ENCODE results near the gene ACAA2.

DNA sequence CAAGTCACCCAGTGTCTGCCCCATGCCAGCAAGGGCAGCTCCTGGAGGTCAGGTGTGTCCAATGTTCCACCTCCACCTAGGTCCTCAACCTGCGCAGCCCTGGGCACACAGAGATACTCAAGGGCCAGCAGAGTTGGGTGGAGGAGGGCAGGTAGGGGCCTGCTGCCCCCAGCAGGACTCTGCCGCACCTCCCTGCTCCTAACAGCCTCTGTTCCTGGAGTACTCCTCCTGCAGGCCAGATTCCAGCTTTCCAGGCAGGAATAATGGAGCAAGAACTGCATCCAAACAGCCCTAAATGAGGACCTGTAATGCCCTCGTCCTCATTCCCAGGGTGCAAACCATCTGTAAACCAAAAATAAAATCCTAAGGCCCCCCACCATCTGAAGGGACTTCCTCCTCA is 44.4 kb upstream of the ACAA2 start:
- TF ChIP-seq, protein P1, sequence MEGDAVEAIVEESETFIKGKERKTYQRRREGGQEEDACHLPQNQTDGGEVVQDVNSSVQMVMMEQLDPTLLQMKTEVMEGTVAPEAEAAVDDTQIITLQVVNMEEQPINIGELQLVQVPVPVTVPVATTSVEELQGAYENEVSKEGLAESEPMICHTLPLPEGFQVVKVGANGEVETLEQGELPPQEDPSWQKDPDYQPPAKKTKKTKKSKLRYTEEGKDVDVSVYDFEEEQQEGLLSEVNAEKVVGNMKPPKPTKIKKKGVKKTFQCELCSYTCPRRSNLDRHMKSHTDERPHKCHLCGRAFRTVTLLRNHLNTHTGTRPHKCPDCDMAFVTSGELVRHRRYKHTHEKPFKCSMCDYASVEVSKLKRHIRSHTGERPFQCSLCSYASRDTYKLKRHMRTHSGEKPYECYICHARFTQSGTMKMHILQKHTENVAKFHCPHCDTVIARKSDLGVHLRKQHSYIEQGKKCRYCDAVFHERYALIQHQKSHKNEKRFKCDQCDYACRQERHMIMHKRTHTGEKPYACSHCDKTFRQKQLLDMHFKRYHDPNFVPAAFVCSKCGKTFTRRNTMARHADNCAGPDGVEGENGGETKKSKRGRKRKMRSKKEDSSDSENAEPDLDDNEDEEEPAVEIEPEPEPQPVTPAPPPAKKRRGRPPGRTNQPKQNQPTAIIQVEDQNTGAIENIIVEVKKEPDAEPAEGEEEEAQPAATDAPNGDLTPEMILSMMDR (IDR thresholded peaks at IDR 0.05; ENCODE audit: insufficient read depth, low read length) = no peak
- TF ChIP-seq GABPA (IDR thresholded peaks at IDR 0.05; ENCODE audit: low read depth) (no peak), POLR2AphosphoS5 (IDR thresholded peaks at IDR 0.05; ENCODE audit: low read depth) (no peak)
